ENCODE measurements around the gene SSPN. TPM values are rescaled to one million over a fixed set of nuclear protein-coding genes. Genes with fewer than 3 reads are reported as not detected.

SSPN gene
- polyA plus RNA-seq, 1 donor = 121 TPM

- DNase-seq = no peak
These were observed 73.6 kb downstream of the SSPN start for GRCh38 chr12:26268841-26269561.

GRCh38 chr12:26269562-26270284 lies 74.3 kb downstream of the SSPN start:
- no peak for DNase-seq

GRCh38 chr12:26271024-26271423 lies 75.7 kb downstream of the SSPN start:
- no peak for DNase-seq

GRCh38 chr12:26271889-26272492 lies 76.6 kb downstream of the SSPN start:
- DNase-seq = peak; percentile 84

- DNase-seq = no peak
These were observed 77.5 kb downstream of the SSPN start for GRCh38 chr12:26272851-26273250.

GRCh38 chr12:26273811-26274210 lies 78.4 kb downstream of the SSPN start:
- no peak for DNase-seq

- peak; percentile 53 for DNase-seq
These were observed 79.3 kb downstream of the SSPN start for GRCh38 chr12:26274441-26275312.

- no peak for DNase-seq
These were observed 80.1 kb downstream of the SSPN start for GRCh38 chr12:26275313-26276131.

GRCh38 chr12:26276709-26277108 lies 81.3 kb downstream of the SSPN start:
- no peak for DNase-seq

- DNase-seq = no peak
These were observed 82.3 kb downstream of the SSPN start for GRCh38 chr12:26277506-26278246.

- no peak for DNase-seq
These were observed 82.9 kb downstream of the SSPN start for GRCh38 chr12:26278266-26278665.

- DNase-seq = no peak
These were observed 83.3 kb downstream of the SSPN start for GRCh38 chr12:26278666-26279065.

- no peak for DNase-seq
These were observed 83.7 kb downstream of the SSPN start for GRCh38 chr12:26279091-26279490.

GRCh38 chr12:26279908-26280307 lies 84.5 kb downstream of the SSPN start:
- DNase-seq = no peak

- no peak for DNase-seq
These were observed 85.5 kb downstream of the SSPN start for GRCh38 chr12:26280869-26281268.

- no peak for DNase-seq
These were observed 85.9 kb downstream of the SSPN start for GRCh38 chr12:26281320-26281719.

- no peak for DNase-seq
These were observed 87.1 kb downstream of the SSPN start for GRCh38 chr12:26282339-26282940.

- DNase-seq = no peak
These were observed 87.7 kb downstream of the SSPN start for GRCh38 chr12:26283046-26283445.

- DNase-seq = no peak
These were observed 88.2 kb downstream of the SSPN start for GRCh38 chr12:26283617-26284016.

GRCh38 chr12:26285401-26285800 lies 90.0 kb downstream of the SSPN start:
- no peak for DNase-seq

- no peak for DNase-seq
These were observed 90.8 kb downstream of the SSPN start for GRCh38 chr12:26286186-26286585.
